Trophoblast cell (in vitro differentiated cells and primary cell): ENCODE measurements around the gene IGSF9.
A peak's percentile ranks its signal among the peaks of the same experiment; 100 is the strongest.

Experiments
- DNase-seq, 2 donors: peaks; one replicate each; pipeline ENCODE4 v3.0.0-alpha.2; 2016
- H2AFZ ChIP-seq: 2 replicates; pipeline ENCODE4 v1.6.1; 2013; ENCODE audit warnings: low read length, moderate library complexity, mild to moderate bottlenecking; ENCODE audit not compliant: insufficient read depth, poor library complexity
- H2AK5ac ChIP-seq: 2 replicates; pipeline ENCODE4 v1.6.1; 2013; ENCODE audit warnings: mild to moderate bottlenecking, low read length
- H2BK120ac ChIP-seq: 2 replicates; pipeline ENCODE4 v1.6.1; 2013; ENCODE audit warnings: low read length, mild to moderate bottlenecking, moderate library complexity; ENCODE audit not compliant: insufficient read depth, poor library complexity
- H2BK12ac ChIP-seq: 2 replicates; pipeline ENCODE4 v1.6.1; 2013; ENCODE audit warnings: mild to moderate bottlenecking, low read length, moderate library complexity
- H2BK5ac ChIP-seq: 2 replicates; pipeline ENCODE4 v1.6.1; 2013; ENCODE audit warnings: low read length, low read depth, moderate library complexity, mild to moderate bottlenecking; ENCODE audit not compliant: poor library complexity
- H3K14ac ChIP-seq: 2 replicates; pipeline ENCODE4 v1.6.1; 2013; ENCODE audit warnings: mild to moderate bottlenecking, low read length
- H3K18ac ChIP-seq: 2 replicates; pipeline ENCODE4 v1.6.1; 2013; ENCODE audit warnings: mild to moderate bottlenecking, low read length
- H3K23ac ChIP-seq: 2 replicates; pipeline ENCODE4 v1.6.1; 2013; ENCODE audit warnings: low read length
- H3K27ac ChIP-seq: 2 replicates; pipeline ENCODE4 v1.5.1; 2013; ENCODE audit warnings: low read depth, mild to moderate bottlenecking, inconsistent platforms, low read length, moderate library complexity
- H3K27me3 ChIP-seq: 2 replicates; pipeline ENCODE4 v1.6.1; 2013; ENCODE audit warnings: inconsistent platforms, mild to moderate bottlenecking, low read length, moderate library complexity; ENCODE audit not compliant: insufficient read depth
- H3K36me3 ChIP-seq, 2 experiments: 1 replicate in 1 of 2; 2 replicates in 1 of 2; pipeline ENCODE4 v1.6.1; 2013; ENCODE audit warnings: low read length in 2 of 2, mild to moderate bottlenecking in 2 of 2, moderate library complexity in 1 of 2; ENCODE audit not compliant: insufficient read depth in 2 of 2, control insufficient read depth in 1 of 2
- H3K4ac ChIP-seq: 2 replicates; pipeline ENCODE4 v1.6.1; 2013; ENCODE audit warnings: low read depth, mild to moderate bottlenecking, low read length, moderate library complexity
- H3K4me1 ChIP-seq, 2 experiments: 1 replicate in 1 of 2; 2 replicates in 1 of 2; pipeline ENCODE4 v1.6.1; 2013; ENCODE audit warnings: low read length in 2 of 2, mild to moderate bottlenecking in 2 of 2, moderate library complexity in 1 of 2; ENCODE audit not compliant: insufficient read depth in 2 of 2, control insufficient read depth in 1 of 2
- H3K4me2 ChIP-seq: 2 replicates; pipeline ENCODE4 v1.6.1; 2013; ENCODE audit warnings: inconsistent platforms, mild to moderate bottlenecking, low read length, moderate library complexity
- H3K4me3 ChIP-seq: 2 replicates; pipeline ENCODE4 v1.5.1; 2013; ENCODE audit warnings: mild to moderate bottlenecking, low read depth, low read length, inconsistent platforms
- H3K79me1 ChIP-seq: one replicate; pipeline ENCODE4 v1.6.1; 2013; ENCODE audit warnings: low read length
- H3K79me2 ChIP-seq: 2 replicates; pipeline ENCODE4 v1.6.1; 2013; ENCODE audit warnings: low read length, mild to moderate bottlenecking; ENCODE audit not compliant: control insufficient read depth, insufficient read depth, poor library complexity
- H3K9ac ChIP-seq: 2 replicates; pipeline ENCODE4 v1.6.1; 2013; ENCODE audit warnings: mild to moderate bottlenecking, low read length
- H3K9me3 ChIP-seq: 2 replicates; pipeline ENCODE4 v1.6.1; 2013; ENCODE audit warnings: low read depth, mild to moderate bottlenecking, control low read depth, inconsistent platforms, low read length; ENCODE audit not compliant: insufficient read depth
- H4K12ac ChIP-seq: 2 replicates; pipeline ENCODE4 v1.6.1; 2013; ENCODE audit warnings: low read depth, mild to moderate bottlenecking, low read length, moderate library complexity
- H4K8ac ChIP-seq: 2 replicates; pipeline ENCODE4 v1.6.1; 2013; ENCODE audit warnings: low read depth, mild to moderate bottlenecking, low read length, moderate library complexity
- H4K91ac ChIP-seq: one replicate; pipeline ENCODE4 v1.6.1; 2013; ENCODE audit warnings: low read depth, mild to moderate bottlenecking, low read length, moderate library complexity
- WGBS: extraction: QIAGEN DNeasy Blood & Tissue Kit; methylation state at CpG from one replicate; pipeline ENCODE4 v1.1.7; 2013; ENCODE audit warnings: missing lambda C conversion rate; ENCODE audit not compliant: insufficient read length, insufficient coverage; ENCODE audit errors: extremely low coverage; 5-methylcytosine and 5-hydroxymethylcytosine counted together

IGSF9 gene

DNA sequence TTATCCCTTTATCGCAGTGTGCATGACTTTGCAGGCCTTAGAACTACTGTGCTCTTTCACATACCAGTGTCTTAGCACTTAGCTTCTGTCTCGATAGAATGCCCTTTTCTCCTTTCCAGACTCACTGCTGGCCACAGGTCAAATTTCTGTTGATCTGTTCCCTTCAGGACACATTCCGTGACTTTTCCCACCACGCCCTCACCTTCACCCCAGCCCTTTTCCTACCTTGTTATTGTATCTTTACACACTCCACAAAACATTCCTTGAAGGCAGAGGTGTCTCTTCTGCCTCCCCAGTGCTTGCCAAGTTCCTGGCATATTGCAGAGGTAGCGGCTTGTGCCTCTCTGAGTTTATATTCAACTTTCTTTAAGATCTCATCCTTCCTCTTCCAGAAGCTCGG lies 3.7 kb upstream of the IGSF9 start:
- H3K4ac ChIP-seq: no peak overlapping the region
- no peak overlapping the region for H3K23ac ChIP-seq

DNA sequence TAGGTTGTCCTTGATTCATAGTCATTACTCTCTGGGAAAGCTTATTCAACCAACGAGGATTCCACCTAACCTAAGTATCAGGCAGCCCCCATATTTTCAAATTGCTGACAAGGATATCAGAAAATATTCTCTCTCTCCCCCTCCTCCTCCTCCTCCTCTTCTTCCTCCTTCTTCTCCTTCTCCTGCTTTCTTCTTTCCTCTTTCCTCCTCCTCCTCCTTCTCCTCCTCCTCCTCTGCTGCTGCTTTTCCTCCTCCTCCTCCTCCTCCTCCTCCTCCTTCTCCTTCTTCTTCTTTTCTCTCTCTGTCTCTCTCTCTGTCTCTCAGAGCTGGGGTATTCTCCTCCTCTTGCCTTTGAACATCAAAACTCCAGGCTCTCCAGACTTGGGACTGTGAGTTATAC lies 2.5 kb upstream of the IGSF9 start:
- no peak overlapping the region for H2BK120ac ChIP-seq
- H3K14ac ChIP-seq: no peak overlapping the region
- no peak overlapping the region for H4K91ac ChIP-seq
- no peak overlapping the region for H3K9ac ChIP-seq
- no peaks in the 10 kb centered on the region for H3K9me3 ChIP-seq
- H3K23ac ChIP-seq: no peak overlapping the region
- no peak overlapping the region for H2AFZ ChIP-seq
- H4K12ac ChIP-seq: no peak overlapping the region
- H3K79me1 ChIP-seq: no peaks in the 10 kb centered on the region
- H3K36me3 ChIP-seq: no peaks in the 10 kb centered on the region
- no peak overlapping the region for H2AK5ac ChIP-seq
- no peak overlapping the region for H4K8ac ChIP-seq
- H3K4me2 ChIP-seq: no peak overlapping the region
- H3K79me2 ChIP-seq: peaks cover 2% of the 10 kb centered on the region
- no peak overlapping the region for H3K4me3 ChIP-seq
- H2BK12ac ChIP-seq: no peak overlapping the region
- H3K27ac ChIP-seq: no peak overlapping the region
- no peak for DNase-seq
- no peak overlapping the region for H3K18ac ChIP-seq
- no peak overlapping the region for H3K4ac ChIP-seq
- H3K4me1 ChIP-seq: peaks cover 5 to 7% of the 10 kb centered on the region in 2 experiments
- H2BK5ac ChIP-seq: no peak overlapping the region
- no peaks in the 10 kb centered on the region for H3K27me3 ChIP-seq
- no CpG with 5 or more reads among the region's 1 CpG for WGBS

More for the DNA sequence above, 3.7 kb upstream of the IGSF9 start:
- H3K79me2 ChIP-seq: peaks cover 2% of the 10 kb centered on the region
- no peaks in the 10 kb centered on the region for H3K36me3 ChIP-seq
- no peak overlapping the region for H4K12ac ChIP-seq
- DNase-seq: no peak
- H3K9ac ChIP-seq: no peak overlapping the region
- no peak overlapping the region for H3K27ac ChIP-seq
- no peak overlapping the region for H2BK12ac ChIP-seq
- no CpG with 5 or more reads among the region's 6 CpGs for WGBS
- H3K4me2 ChIP-seq: no peak overlapping the region
- no peak overlapping the region for H2AFZ ChIP-seq
- H3K14ac ChIP-seq: no peak overlapping the region
- H3K79me1 ChIP-seq: no peaks in the 10 kb centered on the region
- peaks cover 2% of the 10 kb centered on the region for H3K9me3 ChIP-seq
- no peak overlapping the region for H4K91ac ChIP-seq
- no peak overlapping the region for H4K8ac ChIP-seq
- H3K18ac ChIP-seq: no peak overlapping the region
- H3K27me3 ChIP-seq: no peaks in the 10 kb centered on the region
- H3K4me3 ChIP-seq: no peak overlapping the region
- no peak overlapping the region for H2AK5ac ChIP-seq
- no peak overlapping the region for H2BK120ac ChIP-seq
- peaks cover 5 to 9% of the 10 kb centered on the region in 2 experiments for H3K4me1 ChIP-seq
- H2BK5ac ChIP-seq: no peak overlapping the region

DNA sequence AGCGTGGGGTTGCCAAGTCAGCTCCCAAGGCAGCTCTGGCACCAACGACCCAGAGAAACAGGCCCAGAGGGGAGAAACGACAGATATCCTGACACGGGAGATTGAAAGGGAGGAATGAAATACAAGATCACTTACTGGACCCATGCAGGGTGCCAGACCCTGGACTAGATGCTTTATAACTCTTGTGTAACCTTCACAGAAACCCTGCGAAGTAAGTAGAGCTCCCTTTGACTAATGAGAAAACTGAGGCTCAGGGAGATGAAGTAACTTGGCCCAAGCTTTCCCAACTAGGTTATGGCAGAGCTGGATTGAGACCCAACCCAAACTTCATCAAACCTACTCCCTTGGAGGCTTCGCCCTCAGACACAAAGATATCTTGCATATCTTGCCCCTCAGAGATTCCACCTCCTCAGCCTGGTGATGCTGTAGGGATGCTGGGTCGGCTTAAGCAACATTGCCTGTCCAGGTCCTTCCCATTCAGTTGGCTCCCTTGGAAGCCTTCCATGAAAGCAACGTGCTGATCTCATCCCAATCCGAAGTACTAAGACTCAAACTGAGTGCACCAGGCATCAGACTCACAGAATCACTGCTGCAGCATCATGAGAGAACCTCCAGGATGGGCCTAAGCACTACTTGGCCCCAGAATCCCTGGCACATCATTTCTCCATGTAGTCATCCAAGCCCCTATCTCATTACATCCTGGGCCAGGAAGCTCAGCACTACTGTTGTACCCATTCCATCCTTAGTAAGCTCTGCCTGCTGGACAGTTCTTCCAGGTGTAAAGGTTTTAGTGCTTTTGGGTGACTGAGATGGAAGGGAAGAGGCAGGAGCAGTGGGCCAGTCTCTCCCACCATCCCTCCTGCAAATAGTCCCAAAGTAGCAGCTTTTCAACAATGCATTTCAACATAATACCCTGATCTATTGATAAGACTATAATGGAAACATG lies 1.1 kb upstream of the IGSF9 start:
- WGBS: no CpG with 5 or more reads among the region's 9 CpGs
- peak overlapping the region; percentile 29 for H4K8ac ChIP-seq

GRCh38 chr1:159944623-159945455 lies 574 bp downstream of the IGSF9 start:
- H3K4me3 ChIP-seq: peak overlapping the region; percentile 66
- no peak overlapping the region for H3K27ac ChIP-seq
- no peak overlapping the region for H2AK5ac ChIP-seq
- H2BK5ac ChIP-seq: no peak overlapping the region
- H4K8ac ChIP-seq: peak overlapping the region; percentile 31
- H3K27me3 ChIP-seq: no peaks in the 10 kb centered on the region
- no peak overlapping the region for H3K9ac ChIP-seq
- no peak overlapping the region for H2BK12ac ChIP-seq
- H3K23ac ChIP-seq: no peak overlapping the region
- peak overlapping the region; percentile 95 for H3K4me2 ChIP-seq
- DNase-seq: no peak
- H3K4me1 ChIP-seq: peaks cover 5 to 9% of the 10 kb centered on the region in 2 experiments
- no peak overlapping the region for H4K91ac ChIP-seq
- no peaks in the 10 kb centered on the region for H3K36me3 ChIP-seq
- no CpG with 5 or more reads among the region's 11 CpGs for WGBS
- H2BK120ac ChIP-seq: no peak overlapping the region
- no peak overlapping the region for H3K14ac ChIP-seq
- H3K4ac ChIP-seq: no peak overlapping the region
- peaks cover 2% of the 10 kb centered on the region for H3K79me2 ChIP-seq
- no peaks in the 10 kb centered on the region for H3K9me3 ChIP-seq
- H4K12ac ChIP-seq: no peak overlapping the region
- H3K18ac ChIP-seq: no peak overlapping the region
- H2AFZ ChIP-seq: peak overlapping the region; percentile 31
- H3K79me1 ChIP-seq: no peaks in the 10 kb centered on the region

More for the DNA sequence above, 1.1 kb upstream of the IGSF9 start:
- peak overlapping the region; percentile 95 for H3K4me2 ChIP-seq
- DNase-seq: no peak
- H3K9ac ChIP-seq: no peak overlapping the region
- no peaks in the 10 kb centered on the region for H3K79me1 ChIP-seq
- H3K23ac ChIP-seq: no peak overlapping the region
- no peaks in the 10 kb centered on the region for H3K27me3 ChIP-seq
- H4K12ac ChIP-seq: no peak overlapping the region
- H2BK12ac ChIP-seq: no peak overlapping the region
- H3K9me3 ChIP-seq: no peaks in the 10 kb centered on the region
- H3K4me3 ChIP-seq: no peak overlapping the region
- H3K4me1 ChIP-seq: peaks cover 5 to 7% of the 10 kb centered on the region in 2 experiments
- H3K27ac ChIP-seq: no peak overlapping the region
- peaks cover 2% of the 10 kb centered on the region for H3K79me2 ChIP-seq
- no peak overlapping the region for H2BK120ac ChIP-seq
- no peak overlapping the region for H2AK5ac ChIP-seq
- no peak overlapping the region for H4K91ac ChIP-seq
- peak overlapping the region; percentile 13 for H2AFZ ChIP-seq
- no peak overlapping the region for H3K18ac ChIP-seq
- H3K4ac ChIP-seq: no peak overlapping the region
- no peaks in the 10 kb centered on the region for H3K36me3 ChIP-seq
- no peak overlapping the region for H3K14ac ChIP-seq
- H2BK5ac ChIP-seq: no peak overlapping the region
